ENCODE results near the gene SEZ6L. TPM values are rescaled to one million over a fixed set of nuclear protein-coding genes. Genes with fewer than 3 reads are reported as not detected.

SEZ6L gene
- total RNA-seq, 1 donor from 2014 or later: 109 TPM

DNA sequence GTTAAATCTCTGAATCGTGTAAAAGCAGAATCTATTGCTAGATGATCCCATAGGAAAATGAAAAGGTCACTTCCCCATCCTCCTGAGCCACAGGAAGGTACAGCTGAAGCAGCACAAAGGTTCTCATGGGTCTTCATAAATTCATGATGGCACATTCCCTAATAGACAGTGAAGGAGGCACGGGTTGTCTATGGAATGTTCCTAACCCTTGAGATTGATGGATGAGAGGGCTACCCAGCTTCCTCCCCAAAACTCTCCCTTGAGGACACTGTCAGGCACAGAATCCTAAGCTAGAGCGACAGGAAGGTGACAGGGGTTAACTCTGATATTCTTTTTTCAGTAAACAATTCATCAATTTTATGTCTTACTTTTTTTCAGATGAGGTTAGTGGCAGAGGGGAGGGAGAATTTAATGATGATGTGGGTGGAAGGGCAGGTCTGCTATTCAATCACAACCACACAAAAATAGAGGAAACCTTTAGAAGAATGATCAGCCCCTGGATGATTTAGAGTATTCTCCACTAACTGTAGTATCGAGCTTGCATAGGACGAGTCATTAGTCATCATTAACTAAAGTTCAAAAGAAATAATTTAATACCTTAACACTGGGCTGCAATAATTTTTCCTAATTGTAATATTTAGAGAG is 33.1 kb downstream of the SEZ6L start:
- Mint-ChIP-seq H3K4me3 (ENCODE audit: unreplicated experiment) (no peak overlapping the region), H3K27ac (ENCODE audit: unreplicated experiment) (no peak overlapping the region), H3K27me3 (ENCODE audit: unreplicated experiment) (peaks cover 2% of the 10 kb centered on the region), H3K9me3 (ENCODE audit: unreplicated experiment) (no peaks in the 10 kb centered on the region), H3K36me3 (ENCODE audit: unreplicated experiment) (no peaks in the 10 kb centered on the region), H3K4me1 (ENCODE audit: low read depth, unreplicated experiment) (peaks cover 7% of the 10 kb centered on the region)
- TF ChIP-seq, protein P1, sequence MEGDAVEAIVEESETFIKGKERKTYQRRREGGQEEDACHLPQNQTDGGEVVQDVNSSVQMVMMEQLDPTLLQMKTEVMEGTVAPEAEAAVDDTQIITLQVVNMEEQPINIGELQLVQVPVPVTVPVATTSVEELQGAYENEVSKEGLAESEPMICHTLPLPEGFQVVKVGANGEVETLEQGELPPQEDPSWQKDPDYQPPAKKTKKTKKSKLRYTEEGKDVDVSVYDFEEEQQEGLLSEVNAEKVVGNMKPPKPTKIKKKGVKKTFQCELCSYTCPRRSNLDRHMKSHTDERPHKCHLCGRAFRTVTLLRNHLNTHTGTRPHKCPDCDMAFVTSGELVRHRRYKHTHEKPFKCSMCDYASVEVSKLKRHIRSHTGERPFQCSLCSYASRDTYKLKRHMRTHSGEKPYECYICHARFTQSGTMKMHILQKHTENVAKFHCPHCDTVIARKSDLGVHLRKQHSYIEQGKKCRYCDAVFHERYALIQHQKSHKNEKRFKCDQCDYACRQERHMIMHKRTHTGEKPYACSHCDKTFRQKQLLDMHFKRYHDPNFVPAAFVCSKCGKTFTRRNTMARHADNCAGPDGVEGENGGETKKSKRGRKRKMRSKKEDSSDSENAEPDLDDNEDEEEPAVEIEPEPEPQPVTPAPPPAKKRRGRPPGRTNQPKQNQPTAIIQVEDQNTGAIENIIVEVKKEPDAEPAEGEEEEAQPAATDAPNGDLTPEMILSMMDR (IDR thresholded peaks at IDR 0.05; ENCODE audit: partially characterized antibody, unreplicated experiment): no peak
- no peak for DNase-seq

DNA sequence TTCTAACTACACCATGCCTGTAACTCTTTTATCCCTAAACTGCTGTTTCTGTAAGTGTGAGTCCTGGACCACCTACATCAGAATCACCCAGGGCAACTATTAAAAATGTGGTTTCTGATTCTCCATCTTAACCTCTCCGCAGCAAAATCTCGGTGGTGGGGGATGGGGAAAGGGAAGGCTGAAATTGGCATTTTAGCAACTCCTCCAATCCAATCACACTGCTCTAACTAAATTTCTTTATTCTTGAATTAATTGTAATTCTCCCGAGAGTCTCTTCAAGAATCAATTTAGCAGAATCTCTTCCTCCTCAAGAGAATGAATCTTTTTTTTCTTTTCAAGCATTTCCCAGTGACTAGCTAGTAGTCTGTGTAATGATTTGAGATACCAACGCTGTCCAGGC is 36.2 kb downstream of the SEZ6L start:
- DNase-seq: no peak
- TF ChIP-seq, protein P1 (IDR thresholded peaks at IDR 0.05; ENCODE audit: partially characterized antibody, unreplicated experiment): no peak
- Mint-ChIP-seq H3K27me3 (ENCODE audit: unreplicated experiment) (peaks cover 2% of the 10 kb centered on the region), H3K27ac (ENCODE audit: unreplicated experiment) (no peak overlapping the region), H3K36me3 (ENCODE audit: unreplicated experiment) (no peaks in the 10 kb centered on the region), H3K4me3 (ENCODE audit: unreplicated experiment) (no peak overlapping the region), H3K4me1 (ENCODE audit: low read depth, unreplicated experiment) (no peaks in the 10 kb centered on the region), H3K9me3 (ENCODE audit: unreplicated experiment) (no peaks in the 10 kb centered on the region)

DNA sequence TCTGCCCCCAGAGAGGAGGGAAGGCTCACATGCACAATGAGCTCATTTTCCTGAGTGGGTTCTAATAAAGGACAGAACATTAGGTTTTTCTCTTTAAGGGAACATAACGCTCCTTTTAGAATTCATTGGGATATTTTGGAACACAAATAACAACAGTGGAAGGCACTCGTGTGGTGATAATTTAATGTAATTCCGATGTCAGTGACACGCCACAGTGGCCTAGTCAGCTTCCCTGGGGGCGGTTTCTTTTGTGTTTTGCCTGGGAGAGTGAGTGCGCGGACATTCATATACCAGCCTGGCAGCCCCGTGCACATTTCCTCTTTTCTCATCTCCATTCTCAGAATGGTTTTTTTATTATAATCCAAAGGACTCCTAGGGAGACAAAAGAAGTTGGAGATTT is 41.1 kb downstream of the SEZ6L start:
- Mint-ChIP-seq H3K4me3 (ENCODE audit: unreplicated experiment) (no peak overlapping the region), H3K9me3 (ENCODE audit: unreplicated experiment) (no peaks in the 10 kb centered on the region), H3K27me3 (ENCODE audit: unreplicated experiment) (no peaks in the 10 kb centered on the region), H3K36me3 (ENCODE audit: unreplicated experiment) (no peaks in the 10 kb centered on the region), H3K4me1 (ENCODE audit: low read depth, unreplicated experiment) (no peaks in the 10 kb centered on the region), H3K27ac (ENCODE audit: unreplicated experiment) (no peak overlapping the region)
- TF ChIP-seq, protein P1 (IDR thresholded peaks at IDR 0.05; ENCODE audit: partially characterized antibody, unreplicated experiment): no peak
- no peak for DNase-seq

DNA sequence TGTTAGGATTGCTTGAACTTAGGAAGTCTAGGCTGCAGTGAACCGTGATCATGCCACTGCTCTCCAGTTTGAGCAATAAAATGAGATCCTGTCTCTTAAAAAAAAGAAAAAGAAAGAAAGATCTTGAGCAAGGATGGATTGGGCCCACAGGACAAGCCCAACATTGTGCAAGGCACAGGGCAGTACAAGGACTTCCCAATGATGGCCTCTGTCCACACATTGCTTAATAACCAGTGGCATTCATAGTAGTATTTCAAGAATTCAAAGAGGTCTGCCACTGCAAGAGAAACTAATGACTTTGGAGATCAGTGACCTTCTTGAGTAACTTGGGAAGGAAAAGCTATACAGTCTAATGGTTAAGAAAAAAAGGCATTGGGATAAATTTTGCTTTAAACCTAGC is 44.6 kb downstream of the SEZ6L start:
- TF ChIP-seq, protein P1 (IDR thresholded peaks at IDR 0.05; ENCODE audit: partially characterized antibody, unreplicated experiment): no peak
- no peak for DNase-seq
- Mint-ChIP-seq H3K27ac (ENCODE audit: unreplicated experiment) (no peak overlapping the region), H3K9me3 (ENCODE audit: unreplicated experiment) (no peaks in the 10 kb centered on the region), H3K27me3 (ENCODE audit: unreplicated experiment) (no peaks in the 10 kb centered on the region), H3K4me1 (ENCODE audit: low read depth, unreplicated experiment) (no peaks in the 10 kb centered on the region), H3K36me3 (ENCODE audit: unreplicated experiment) (no peaks in the 10 kb centered on the region), H3K4me3 (ENCODE audit: unreplicated experiment) (no peak overlapping the region)

DNA sequence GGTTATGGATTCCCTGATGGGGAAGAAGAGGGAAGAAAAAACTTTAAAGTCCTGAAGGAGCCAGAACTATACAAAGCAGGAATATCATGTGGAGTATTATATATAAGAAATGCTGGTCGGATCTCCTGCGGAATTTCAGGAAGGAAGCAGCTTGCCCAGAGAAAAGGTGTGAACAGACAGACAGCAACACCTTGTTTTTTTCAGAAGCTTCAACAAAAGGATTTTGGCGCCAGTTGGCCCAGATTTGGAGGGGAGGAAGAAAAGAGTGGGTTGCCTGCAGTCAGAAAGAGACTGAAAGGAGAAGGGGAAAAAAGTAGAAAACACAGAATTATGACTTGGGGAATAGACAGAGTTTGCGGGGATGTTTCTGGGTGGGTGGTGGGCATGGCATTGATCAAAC is 45.2 kb downstream of the SEZ6L start:
- TF ChIP-seq, protein P1 (IDR thresholded peaks at IDR 0.05; ENCODE audit: partially characterized antibody, unreplicated experiment): no peak
- H3K9me3 Mint-ChIP-seq (ENCODE audit: unreplicated experiment): no peaks in the 10 kb centered on the region
- no peaks in the 10 kb centered on the region for H3K4me1 Mint-ChIP-seq (ENCODE audit: low read depth, unreplicated experiment)
- no peaks in the 10 kb centered on the region for H3K36me3 Mint-ChIP-seq (ENCODE audit: unreplicated experiment)
- no peak overlapping the region for H3K27ac Mint-ChIP-seq (ENCODE audit: unreplicated experiment)
- DNase-seq: no peak
- H3K27me3 Mint-ChIP-seq (ENCODE audit: unreplicated experiment): no peaks in the 10 kb centered on the region
- no peak overlapping the region for H3K4me3 Mint-ChIP-seq (ENCODE audit: unreplicated experiment)
